HEK293 (cell line): ENCODE results near the gene IL22RA1.

ENCODE experiments used
- CTCF ChIA-PET: fragments of 350-600 bp; formaldehyde crosslinking; extraction: SDS; loops from one replicate; lab custom pipeline; 2021; ENCODE audit warnings: antibody characterized with exemption; lab: Yijun Ruan, JAX
- POLR2A ChIA-PET: fragments of 300-600 bp; formaldehyde crosslinking; extraction: SDS; loops from one replicate; lab custom pipeline; 2020; ENCODE audit warnings: antibody characterized with exemption, inconsistent platforms; lab: Yijun Ruan, JAX
- H3K27ac ChIP-seq: fragments of 200-500 bp; sonication (Bioruptor generic); 2 replicates; pipeline ENCODE4 v1.5.1; 2014; ENCODE audit warnings: low read depth, low read length, control low read depth, inconsistent platforms; ENCODE audit errors: extremely low read depth
- H3K36me3 ChIP-seq, 2 experiments: fragments of 200-500 bp in 1 of 2; sonication (Bioruptor generic) in 1 of 2; 1 replicate in 1 of 2; 2 replicates in 1 of 2; pipeline ENCODE4 v1.5.1; 2014 to 2017; ENCODE audit warnings: inconsistent platforms in 2 of 2, low read length in 2 of 2; ENCODE audit not compliant: control insufficient read depth in 2 of 2, insufficient read depth in 1 of 2
- H3K4me1 ChIP-seq: fragments of 200-500 bp; sonication (Bioruptor generic); 2 replicates; pipeline ENCODE4 v1.5.1; 2014; ENCODE audit warnings: mild to moderate bottlenecking, low read length, inconsistent platforms; ENCODE audit not compliant: control insufficient read depth, insufficient read depth
- H3K4me3 ChIP-seq: 2 replicates; pipeline ENCODE4 v1.5.1; 2011; ENCODE audit warnings: low read depth, mild to moderate bottlenecking, control low read depth, low read length, moderate library complexity
- H3K9me3 ChIP-seq: fragments of 200-500 bp; sonication (Bioruptor generic); 2 replicates; pipeline ENCODE4 v1.5.1; 2014; ENCODE audit warnings: low read depth, low read length, inconsistent platforms; ENCODE audit not compliant: control insufficient read depth, insufficient read depth
- GLI2 ChIP-seq: fragments of 450-650 bp; formaldehyde crosslinking; IDR thresholded peaks from 2 replicates; pipeline ENCODE4; 2017; ENCODE audit warnings: missing biosample characterization, missing genetic modification characterization, low read depth, borderline replicate concordance
- GLI4 ChIP-seq: fragments of 450-650 bp; formaldehyde crosslinking; IDR thresholded peaks from 2 replicates; pipeline ENCODE4 v1.5.1; 2016; ENCODE audit warnings: missing biosample characterization, missing genetic modification characterization
- KLF8 ChIP-seq: fragments of 450-650 bp; formaldehyde crosslinking; IDR thresholded peaks from 2 replicates; pipeline ENCODE4 v1.5.1; 2016; ENCODE audit warnings: missing biosample characterization, missing genetic modification characterization
- PRDM1 ChIP-seq: fragments of 450-650 bp; formaldehyde crosslinking; IDR thresholded peaks from 2 replicates; pipeline ENCODE4; 2016; ENCODE audit warnings: missing biosample characterization, missing genetic modification characterization
- TSHZ1 ChIP-seq: fragments of 450-650 bp; formaldehyde crosslinking; IDR thresholded peaks from 2 replicates; pipeline ENCODE4 v1.5.1; 2016; ENCODE audit warnings: missing biosample characterization, missing genetic modification characterization, borderline replicate concordance
- ZBTB20 ChIP-seq: fragments of 450-650 bp; formaldehyde crosslinking; IDR thresholded peaks from 2 replicates; pipeline ENCODE4 v1.5.1; 2016; ENCODE audit warnings: missing biosample characterization, missing genetic modification characterization
- ZBTB49 ChIP-seq: fragments of 450-650 bp; formaldehyde crosslinking; IDR thresholded peaks from 2 replicates; pipeline ENCODE4 v1.5.1; 2016; ENCODE audit warnings: missing biosample characterization, missing genetic modification characterization, low read depth
- ZNF114 ChIP-seq: fragments of 450-650 bp; formaldehyde crosslinking; IDR thresholded peaks from 2 replicates; pipeline ENCODE4 v1.5.0; 2017; ENCODE audit warnings: missing biosample characterization, missing genetic modification characterization
- ZNF248 ChIP-seq: fragments of 450-650 bp; formaldehyde crosslinking; IDR thresholded peaks from 2 replicates; pipeline ENCODE4 v1.5.1; 2017; ENCODE audit warnings: missing biosample characterization, missing genetic modification characterization
- ZNF335 ChIP-seq: fragments of 450-650 bp; formaldehyde crosslinking; conservative IDR thresholded peaks from 2 replicates; pipeline ENCODE4 v1.5.1; 2016; ENCODE audit warnings: missing biosample characterization, missing genetic modification characterization
- ZNF394 ChIP-seq: fragments of 450-650 bp; formaldehyde crosslinking; IDR thresholded peaks from 2 replicates; pipeline ENCODE4 v1.5.1; 2016; ENCODE audit warnings: missing biosample characterization, missing genetic modification characterization, mild to moderate bottlenecking, moderate library complexity, borderline replicate concordance
- ZNF416 ChIP-seq: fragments of 450-650 bp; formaldehyde crosslinking; IDR thresholded peaks from 2 replicates; pipeline ENCODE4 v1.5.1; 2016; ENCODE audit warnings: missing biosample characterization, missing genetic modification characterization
- ZNF433 ChIP-seq: fragments of 450-650 bp; formaldehyde crosslinking; IDR thresholded peaks from 2 replicates; pipeline ENCODE4 v1.5.1; 2016; ENCODE audit warnings: missing biosample characterization, missing genetic modification characterization, low read depth
- ZNF449 ChIP-seq: fragments of 450-650 bp; formaldehyde crosslinking; IDR thresholded peaks from 2 replicates; pipeline ENCODE4 v1.5.1; 2017; ENCODE audit warnings: missing biosample characterization, mild to moderate bottlenecking, missing genetic modification characterization, moderate library complexity
- ZNF513 ChIP-seq: fragments of 450-650 bp; IDR thresholded peaks from 2 replicates; pipeline ENCODE4 v1.5.1; 2018; ENCODE audit warnings: missing biosample characterization, missing genetic modification characterization
- ZNF660 ChIP-seq: fragments of 450-650 bp; IDR thresholded peaks from 2 replicates; pipeline ENCODE4 v1.5.1; 2018; ENCODE audit warnings: missing biosample characterization, mild to moderate bottlenecking, missing genetic modification characterization
- ZNF664 ChIP-seq: fragments of 450-650 bp; formaldehyde crosslinking; IDR thresholded peaks from 2 replicates; pipeline ENCODE4 v1.5.1; 2016; ENCODE audit warnings: missing biosample characterization, missing genetic modification characterization
- ZNF747 ChIP-seq: fragments of 450-650 bp; formaldehyde crosslinking; IDR thresholded peaks from 2 replicates; pipeline ENCODE4 v1.5.1; 2016; ENCODE audit warnings: missing biosample characterization, missing genetic modification characterization
- TF ChIP-seq, protein P1 (sequence below): fragments of 450-650 bp; formaldehyde crosslinking; IDR thresholded peaks from 2 replicates; pipeline ENCODE4 v1.5.1; 2016; ENCODE audit warnings: missing biosample characterization, missing genetic modification characterization
- TF ChIP-seq, protein P2 (sequence below): fragments of 450-650 bp; formaldehyde crosslinking; IDR thresholded peaks from 2 replicates; pipeline ENCODE4 v1.5.1; 2016; ENCODE audit warnings: missing biosample characterization, missing genetic modification characterization

The IL22RA1 gene

GRCh38 chr1:24136956-24137539 is 5.9 kb downstream of the IL22RA1 start (continued):
- TF ChIP-seq, protein P1, sequence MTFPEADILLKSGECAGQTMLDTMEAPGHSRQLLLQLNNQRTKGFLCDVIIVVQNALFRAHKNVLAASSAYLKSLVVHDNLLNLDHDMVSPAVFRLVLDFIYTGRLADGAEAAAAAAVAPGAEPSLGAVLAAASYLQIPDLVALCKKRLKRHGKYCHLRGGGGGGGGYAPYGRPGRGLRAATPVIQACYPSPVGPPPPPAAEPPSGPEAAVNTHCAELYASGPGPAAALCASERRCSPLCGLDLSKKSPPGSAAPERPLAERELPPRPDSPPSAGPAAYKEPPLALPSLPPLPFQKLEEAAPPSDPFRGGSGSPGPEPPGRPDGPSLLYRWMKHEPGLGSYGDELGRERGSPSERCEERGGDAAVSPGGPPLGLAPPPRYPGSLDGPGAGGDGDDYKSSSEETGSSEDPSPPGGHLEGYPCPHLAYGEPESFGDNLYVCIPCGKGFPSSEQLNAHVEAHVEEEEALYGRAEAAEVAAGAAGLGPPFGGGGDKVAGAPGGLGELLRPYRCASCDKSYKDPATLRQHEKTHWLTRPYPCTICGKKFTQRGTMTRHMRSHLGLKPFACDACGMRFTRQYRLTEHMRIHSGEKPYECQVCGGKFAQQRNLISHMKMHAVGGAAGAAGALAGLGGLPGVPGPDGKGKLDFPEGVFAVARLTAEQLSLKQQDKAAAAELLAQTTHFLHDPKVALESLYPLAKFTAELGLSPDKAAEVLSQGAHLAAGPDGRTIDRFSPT (tag by site-specific recombination) = no peak
- TF ChIP-seq ZNF433 (tag by site-specific recombination) = no peak

DNA sequence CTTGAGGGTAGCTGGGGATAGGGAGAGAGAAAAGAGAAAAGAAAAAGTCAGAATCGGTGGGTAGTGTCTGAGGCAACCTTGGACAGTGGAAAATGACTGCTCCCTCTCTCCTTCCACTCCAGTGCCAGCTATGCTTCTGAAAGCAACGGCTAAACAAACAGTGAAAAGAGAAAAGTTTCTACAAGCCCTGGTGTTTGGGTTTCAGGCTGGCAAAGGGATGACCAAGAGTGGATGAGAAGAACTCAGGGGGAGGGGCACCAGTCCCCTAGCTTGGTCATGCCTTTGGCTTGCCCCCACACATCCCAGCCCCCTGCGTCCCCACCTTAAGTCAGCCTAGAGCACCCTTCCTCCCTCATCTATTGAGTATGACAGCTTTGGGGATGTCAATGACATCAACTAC is 8.6 kb downstream of the IL22RA1 start:
- H3K4me1 ChIP-seq = no peaks in the 10 kb centered on the region
- H3K9me3 ChIP-seq = no peaks in the 10 kb centered on the region
- ChIA-PET CTCF (interaction anchor here (1.1 to 4.8 kb wide), 2 partner anchors 16 to 20 kb away, joined by 3 to 28 read pairs; no protein-coding TSS in a partner anchor), POLR2A (interaction anchor here (1.1 kb wide), 1 partner anchor 16 kb away, joined by 3 read pairs; no protein-coding TSS in a partner anchor)
- H3K27ac ChIP-seq = no peak overlapping the region
- TF ChIP-seq ZNF664 (tag by site-specific recombination) = no peak
- no peak for TF ChIP-seq ZNF114 (tag by site-specific recombination)
- TF ChIP-seq ZNF416 = no peak
- TF ChIP-seq ZBTB49 (tag by site-specific recombination) = no peak
- no peak for TF ChIP-seq ZNF248 (tag by site-specific recombination)
- TF ChIP-seq ZNF513 (tag by site-specific recombination) = no peak
- no peak for TF ChIP-seq ZNF394 (tag by site-specific recombination)
- TF ChIP-seq TSHZ1 (tag by site-specific recombination) = no peak
- no peak for TF ChIP-seq KLF8 (tag by site-specific recombination)
- TF ChIP-seq GLI4 (tag by site-specific recombination) = no peak
- H3K4me3 ChIP-seq = no peak overlapping the region
- no peaks in the 10 kb centered on the region for H3K36me3 ChIP-seq

GRCh38 chr1:24133819-24134218 is 9.1 kb downstream of the IL22RA1 start:
- ChIA-PET CTCF (interaction anchor here (0.6 to 4.8 kb wide), 4 partner anchors 11 to 79 kb away, joined by 3 to 28 read pairs (median 3); no protein-coding TSS in a partner anchor), POLR2A (interaction anchor here (1.1 kb wide), 1 partner anchor 16 kb away, joined by 3 read pairs; no protein-coding TSS in a partner anchor)
- no peaks in the 10 kb centered on the region for H3K36me3 ChIP-seq
- H3K4me3 ChIP-seq = no peak overlapping the region
- no peak overlapping the region for H3K27ac ChIP-seq
- no peaks in the 10 kb centered on the region for H3K9me3 ChIP-seq
- no peaks in the 10 kb centered on the region for H3K4me1 ChIP-seq
- TF ChIP-seq PRDM1 (tag by site-specific recombination) (no peak), ZNF747 (no peak), ZNF660 (tag by site-specific recombination) (no peak), ZNF335 (no peak), ZBTB20 (no peak), GLI2 (tag by site-specific recombination) (no peak), ZNF449 (tag by site-specific recombination) (no peak)
- TF ChIP-seq, protein P2, sequence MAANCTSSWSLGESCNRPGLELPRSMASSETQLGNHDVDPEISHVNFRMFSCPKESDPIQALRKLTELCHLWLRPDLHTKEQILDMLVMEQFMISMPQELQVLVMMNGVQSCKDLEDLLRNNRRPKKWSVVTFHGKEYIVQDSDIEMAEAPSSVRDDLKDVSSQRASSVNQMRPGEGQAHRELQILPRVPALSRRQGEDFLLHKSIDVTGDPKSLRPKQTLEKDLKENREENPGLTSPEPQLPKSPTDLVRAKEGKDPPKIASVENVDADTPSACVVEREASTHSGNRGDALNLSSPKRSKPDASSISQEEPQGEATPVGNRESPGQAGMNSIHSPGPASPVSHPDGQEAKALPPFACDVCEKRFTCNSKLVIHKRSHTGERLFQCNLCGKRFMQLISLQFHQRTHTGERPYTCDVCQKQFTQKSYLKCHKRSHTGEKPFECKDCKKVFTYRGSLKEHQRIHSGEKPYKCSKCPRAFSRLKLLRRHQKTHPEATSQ (tag by site-specific recombination) = no peak
